Stimulated activated effector memory CD8-positive, alpha-beta T cell treated with anti-CD3 and anti-CD28 coated beads, Interleukin-12 subunit alpha, Interleukin-12 subunit beta, amount 100 ng/mL, for 72 hours (primary cell): ENCODE results near the gene KCNMB3.
"Not testable (repeated sequence)": the region's sequence is repeated elsewhere in the genome, so short reads cannot be mapped to it uniquely, and the experiment has no call there.

Experiments used
- ATAC-seq: fragments of 150-1000 bp; cut with Tn5 transposase; 2 replicates; pipeline ENCODE4 v1.10.0; 2021
- DNase-seq, 2 donors: peaks; one replicate each; pipeline ENCODE4 v3.0.0; 2021 to 2022; ENCODE audit warnings: low spot score in 2 of 2
- H3K27ac Mint-ChIP-seq: one replicate; pipeline ENCODE4 v1.8.0; 2022; ENCODE audit warnings: mild to moderate bottlenecking, mixed read lengths
- H3K36me3 Mint-ChIP-seq: one replicate; pipeline ENCODE4 v1.8.0; 2022; ENCODE audit warnings: mild to moderate bottlenecking, mixed read lengths
- H3K4me1 Mint-ChIP-seq: one replicate; pipeline ENCODE4 v1.8.0; 2022; ENCODE audit warnings: mixed read lengths
- H3K4me3 Mint-ChIP-seq: one replicate; pipeline ENCODE4 v1.8.0; 2022; ENCODE audit warnings: mild to moderate bottlenecking, mixed read lengths
- H3K9me3 Mint-ChIP-seq: one replicate; pipeline ENCODE4 v1.8.0; 2022; ENCODE audit warnings: mixed read lengths

The KCNMB3 gene, protein sequence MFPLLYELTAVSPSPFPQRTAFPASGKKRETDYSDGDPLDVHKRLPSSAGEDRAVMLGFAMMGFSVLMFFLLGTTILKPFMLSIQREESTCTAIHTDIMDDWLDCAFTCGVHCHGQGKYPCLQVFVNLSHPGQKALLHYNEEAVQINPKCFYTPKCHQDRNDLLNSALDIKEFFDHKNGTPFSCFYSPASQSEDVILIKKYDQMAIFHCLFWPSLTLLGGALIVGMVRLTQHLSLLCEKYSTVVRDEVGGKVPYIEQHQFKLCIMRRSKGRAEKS

DNA sequence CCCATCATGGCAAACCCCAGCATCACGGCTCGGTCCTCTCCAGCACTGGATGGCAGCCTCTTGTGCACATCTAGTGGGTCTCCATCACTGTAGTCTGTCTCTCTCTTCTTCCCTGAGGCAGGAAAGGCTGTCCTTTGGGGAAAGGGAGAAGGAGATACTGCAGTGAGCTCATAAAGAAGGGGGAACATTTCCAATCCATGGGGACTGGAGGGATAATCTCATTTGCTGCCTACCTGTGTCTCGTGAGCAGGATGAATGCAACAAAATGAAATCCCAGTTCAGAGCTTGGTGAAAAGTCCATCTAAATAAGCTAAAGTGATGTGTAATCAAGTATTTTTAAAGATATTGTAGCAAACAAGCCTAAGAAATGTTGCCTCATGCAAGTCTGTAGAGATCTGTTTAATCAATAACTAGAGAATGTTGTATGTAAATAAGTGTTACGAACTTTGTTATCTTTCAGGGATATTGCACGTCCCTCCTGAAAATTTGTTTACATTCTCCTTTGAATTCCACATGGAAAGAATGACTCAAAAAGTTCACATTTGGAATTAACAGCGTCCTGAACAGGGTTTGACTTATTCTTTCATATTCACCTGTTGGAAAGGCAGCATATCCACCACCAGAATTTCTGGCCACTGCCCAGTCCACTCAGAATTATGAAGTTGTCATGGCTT, at the start of gene KCNMB3:
Gene KCNMB3, minus strand, starts transcription at position 312 of the 674 bp plus-strand sequence. Its CDS starts 124 bp downstream, at position 188.
- DNase-seq (no peak), ATAC-seq (no peak)
- no peak within 1 kb of the TSS for H3K27ac Mint-ChIP-seq
- no peaks in the 10 kb centered on the region for H3K9me3 Mint-ChIP-seq
- no peaks in the 10 kb centered on the region for H3K4me1 Mint-ChIP-seq
- H3K36me3 Mint-ChIP-seq: peaks cover 6% of the 10 kb centered on the region
- no peak within 1 kb of the TSS for H3K4me3 Mint-ChIP-seq

DNA sequence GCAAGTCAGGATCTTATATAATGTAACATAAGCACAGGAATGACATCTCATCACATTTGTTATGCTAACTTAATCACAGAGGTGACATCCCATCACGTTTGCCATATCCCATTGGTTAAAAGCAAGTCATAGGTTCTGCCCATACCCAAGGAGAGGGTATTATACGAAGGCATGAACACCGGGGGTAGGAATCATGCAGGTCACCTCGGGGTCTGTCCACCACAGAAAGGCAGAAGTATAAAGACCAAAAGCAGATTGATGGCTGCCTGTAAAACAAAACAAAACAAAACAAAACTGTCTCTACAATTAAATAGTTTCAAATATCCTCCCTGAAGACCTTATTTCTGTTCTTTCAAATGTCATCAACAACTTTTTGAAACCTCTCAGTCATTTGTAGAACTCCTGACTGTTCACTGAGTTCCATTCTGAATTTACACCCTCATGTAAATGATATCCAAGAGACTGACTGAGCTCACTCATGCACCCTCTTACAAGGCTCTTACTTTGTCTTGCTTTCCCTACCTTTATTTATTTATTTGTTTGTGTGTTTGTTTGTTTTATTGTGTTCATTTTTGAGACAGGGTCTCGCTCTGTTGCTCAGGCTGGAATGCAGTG, 49.2 kb upstream of the KCNMB3 start:
- no peaks in the 10 kb centered on the region for H3K4me1 Mint-ChIP-seq
- peak; percentile 80 for ATAC-seq
- no peak overlapping the region for H3K4me3 Mint-ChIP-seq
- H3K36me3 Mint-ChIP-seq: no peaks in the 10 kb centered on the region
- H3K27ac Mint-ChIP-seq: no peak overlapping the region
- no peak for DNase-seq
- H3K9me3 Mint-ChIP-seq: no peaks in the 10 kb centered on the region

DNA sequence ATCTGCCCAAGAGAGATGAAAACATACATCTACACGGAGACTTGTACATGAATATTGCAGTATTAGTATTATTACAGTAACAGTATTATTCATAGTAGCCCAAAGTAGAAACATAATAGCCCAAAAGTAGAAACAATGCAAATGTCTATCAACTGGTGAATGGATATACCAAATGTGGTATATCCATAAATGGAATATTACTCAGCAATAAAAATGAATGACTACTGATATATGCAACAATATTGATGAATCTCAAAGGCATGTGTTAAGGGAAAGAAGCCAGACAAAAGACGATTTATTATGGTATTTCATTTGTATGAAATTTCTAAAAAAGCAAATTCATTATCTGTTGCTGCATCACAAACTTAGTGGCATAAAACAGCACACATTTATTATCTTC, 48.4 kb upstream of the KCNMB3 start:
- Mint-ChIP-seq H3K27ac (no peak overlapping the region), H3K9me3 (no peaks in the 10 kb centered on the region), H3K4me1 (no peaks in the 10 kb centered on the region), H3K4me3 (no peak overlapping the region), H3K36me3 (no peaks in the 10 kb centered on the region)
- ATAC-seq (no peak), DNase-seq (no peak)

DNA sequence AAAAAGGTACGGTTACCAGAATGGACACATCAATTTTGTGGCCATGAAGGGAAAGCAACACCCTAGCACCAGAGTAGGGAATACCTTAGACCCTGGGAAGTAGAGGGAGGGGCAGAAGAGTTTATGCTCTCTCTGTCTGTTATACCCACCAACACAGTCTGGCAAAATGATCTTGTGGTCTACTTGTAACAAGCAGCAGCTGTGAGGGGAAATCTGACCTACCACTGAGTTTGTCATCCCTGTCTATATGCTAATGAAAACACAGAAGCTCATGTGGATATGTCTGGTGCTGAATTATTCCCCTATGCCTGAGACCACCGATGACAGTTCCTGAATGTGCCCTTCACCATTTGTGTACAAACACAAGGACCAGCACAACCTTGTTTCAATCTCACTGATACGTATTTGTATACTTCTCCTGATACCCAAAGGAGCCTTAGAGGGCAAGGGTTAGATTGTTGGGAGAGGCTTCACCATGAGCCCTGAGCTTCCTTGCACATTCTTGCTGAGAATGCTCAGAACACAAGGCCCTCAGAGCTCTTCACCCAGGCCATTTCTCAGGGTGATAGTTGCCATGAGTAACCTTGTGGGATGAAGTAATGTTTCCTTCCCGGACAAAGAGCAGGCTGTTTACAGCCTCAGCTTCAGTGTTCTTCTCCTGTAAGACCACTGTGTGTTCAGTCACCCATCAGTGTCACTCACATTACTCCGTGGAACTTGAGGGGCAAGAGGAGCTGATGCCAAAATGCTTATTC, 47.2 kb upstream of the KCNMB3 start:
- Mint-ChIP-seq H3K4me3 (no peak overlapping the region), H3K36me3 (no peaks in the 10 kb centered on the region), H3K4me1 (no peaks in the 10 kb centered on the region), H3K27ac (no peak overlapping the region), H3K9me3 (no peaks in the 10 kb centered on the region)
- ATAC-seq (no peak), DNase-seq (no peak)

DNA sequence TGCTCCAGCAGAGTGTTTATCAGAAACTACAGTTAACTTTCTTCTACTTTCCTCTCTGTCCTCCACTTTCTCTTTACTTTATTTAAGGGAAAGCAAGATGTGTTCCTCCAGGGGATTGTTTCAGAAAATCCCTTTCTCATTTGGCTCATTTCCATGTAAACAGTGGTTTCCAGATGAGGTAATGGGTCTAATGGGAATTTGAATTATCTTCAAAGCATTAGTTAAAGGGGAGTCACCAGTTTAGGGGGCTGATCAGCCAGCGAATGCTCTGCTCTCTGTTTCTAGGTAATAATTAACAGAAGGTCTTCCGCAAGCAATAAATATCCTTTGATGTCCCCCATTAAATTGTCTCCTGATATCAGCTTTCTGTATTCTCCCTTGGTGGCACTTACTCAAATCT, 41.5 kb upstream of the KCNMB3 start:
- no peak for DNase-seq
- ATAC-seq: no peak
- H3K27ac Mint-ChIP-seq: no peak overlapping the region
- no peak overlapping the region for H3K4me3 Mint-ChIP-seq
- no peaks in the 10 kb centered on the region for H3K36me3 Mint-ChIP-seq
- no peaks in the 10 kb centered on the region for H3K9me3 Mint-ChIP-seq
- no peaks in the 10 kb centered on the region for H3K4me1 Mint-ChIP-seq

DNA sequence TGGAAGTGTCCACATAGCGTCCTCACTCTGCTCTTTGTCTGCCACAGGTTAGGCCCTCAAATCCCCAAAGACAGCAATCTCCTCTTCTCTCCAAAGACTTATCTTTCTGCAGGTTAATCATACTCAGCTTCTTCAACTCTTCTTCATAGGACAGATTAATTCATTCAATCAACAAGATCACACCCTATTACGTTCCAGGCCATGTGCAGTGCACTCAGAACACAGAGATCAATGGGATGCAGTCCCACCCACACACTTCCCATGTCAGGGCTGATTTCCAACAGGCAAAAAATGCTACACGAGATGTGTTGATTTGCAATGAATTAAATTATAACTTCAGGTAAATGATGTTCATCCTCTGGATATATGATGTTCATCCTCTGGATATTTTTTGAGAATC, 38.4 kb upstream of the KCNMB3 start:
- H3K36me3 Mint-ChIP-seq: no peaks in the 10 kb centered on the region
- DNase-seq (no peak), ATAC-seq (no peak)
- no peak overlapping the region for H3K4me3 Mint-ChIP-seq
- no peaks in the 10 kb centered on the region for H3K9me3 Mint-ChIP-seq
- no peaks in the 10 kb centered on the region for H3K4me1 Mint-ChIP-seq
- no peak overlapping the region for H3K27ac Mint-ChIP-seq

DNA sequence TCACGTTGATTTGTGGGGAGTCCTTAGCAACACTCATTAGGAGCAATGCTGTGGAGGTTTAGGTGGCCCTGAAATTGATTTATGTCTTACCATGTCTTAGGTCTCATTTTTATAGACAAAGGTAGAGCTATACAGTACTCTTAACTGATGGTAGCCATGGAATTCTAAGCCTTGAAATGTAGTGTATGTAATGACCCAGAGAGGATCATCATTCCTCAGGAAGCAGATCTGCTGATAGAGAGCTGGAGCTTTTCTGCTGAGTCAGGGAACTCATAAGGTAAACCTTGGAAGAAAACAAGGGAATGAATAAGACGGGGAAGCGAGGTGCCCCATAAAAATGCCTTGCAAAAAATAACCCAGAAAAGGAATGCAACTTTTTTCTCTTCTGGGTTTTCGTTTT, 37.9 kb upstream of the KCNMB3 start:
- H3K4me3 Mint-ChIP-seq: no peak overlapping the region
- no peaks in the 10 kb centered on the region for H3K9me3 Mint-ChIP-seq
- no peaks in the 10 kb centered on the region for H3K4me1 Mint-ChIP-seq
- no peak overlapping the region for H3K27ac Mint-ChIP-seq
- H3K36me3 Mint-ChIP-seq: no peaks in the 10 kb centered on the region
- no peak for ATAC-seq
- DNase-seq: no peak

DNA sequence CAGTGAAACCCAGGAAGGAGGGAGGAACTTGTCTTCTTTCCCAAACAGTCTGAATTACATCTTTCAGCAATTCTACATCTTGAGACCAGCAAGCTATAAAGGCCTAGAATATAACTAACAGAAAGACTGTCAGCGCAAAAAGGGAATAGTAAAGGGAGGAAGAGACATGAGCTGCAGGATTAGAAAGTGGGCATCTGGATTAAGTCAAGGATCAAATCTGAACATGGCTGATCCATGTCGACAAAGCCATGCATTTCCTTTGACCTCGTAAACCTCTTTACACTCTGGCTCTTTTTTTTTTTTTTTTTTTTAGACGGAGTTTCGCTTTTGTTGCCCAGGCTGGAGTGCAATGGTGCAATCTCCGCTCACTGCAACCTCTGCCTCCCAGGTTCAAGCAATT, 35.4 kb upstream of the KCNMB3 start:
- H3K27ac Mint-ChIP-seq: no peak overlapping the region
- DNase-seq: no peak
- no peak for ATAC-seq
- no peaks in the 10 kb centered on the region for H3K9me3 Mint-ChIP-seq
- no peaks in the 10 kb centered on the region for H3K36me3 Mint-ChIP-seq
- no peaks in the 10 kb centered on the region for H3K4me1 Mint-ChIP-seq
- no peak overlapping the region for H3K4me3 Mint-ChIP-seq

DNA sequence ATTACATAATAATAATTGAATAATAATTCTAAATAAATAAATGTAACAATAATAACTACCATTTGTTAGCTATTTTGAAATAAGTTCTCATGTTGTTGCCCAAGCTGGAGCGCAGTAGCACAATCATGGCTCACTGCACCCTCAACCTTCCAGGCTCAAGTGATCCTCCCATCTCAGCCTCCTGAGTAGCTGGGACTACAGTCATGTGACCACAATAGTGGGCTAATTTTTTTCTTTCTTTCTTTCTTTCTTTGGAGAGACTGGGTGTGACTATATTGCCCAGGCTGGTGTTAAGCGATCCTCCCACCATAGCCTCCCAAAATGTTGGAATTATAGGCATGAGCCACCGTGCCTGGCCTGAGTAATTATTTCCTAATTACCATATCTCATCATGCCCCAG, 30.9 kb upstream of the KCNMB3 start:
- Mint-ChIP-seq H3K36me3 (no peaks in the 10 kb centered on the region), H3K9me3 (no peaks in the 10 kb centered on the region), H3K27ac (no peak overlapping the region), H3K4me1 (no peaks in the 10 kb centered on the region), H3K4me3 (no peak overlapping the region)
- ATAC-seq (no peak), DNase-seq (no peak)

DNA sequence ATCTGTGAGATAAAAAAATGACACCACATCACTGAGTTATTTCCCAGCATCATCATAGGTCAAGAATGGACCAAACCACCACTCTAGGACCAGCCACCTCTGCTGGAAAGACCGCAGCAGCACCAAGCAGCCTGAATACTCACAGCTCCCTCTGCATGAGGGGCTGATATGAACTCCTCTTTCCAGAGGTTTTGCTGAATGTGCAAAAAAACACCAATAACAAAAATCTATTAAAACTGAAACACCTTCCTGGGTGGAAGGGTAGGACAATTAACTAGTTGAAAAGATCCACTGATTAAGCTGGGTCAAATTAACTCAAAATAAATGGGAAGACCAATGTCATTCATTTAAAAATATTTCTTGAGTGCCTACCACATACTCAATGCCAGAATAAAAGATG, 28.9 kb upstream of the KCNMB3 start:
- ATAC-seq: no peak
- no peak for DNase-seq
- Mint-ChIP-seq H3K36me3 (no peaks in the 10 kb centered on the region), H3K4me1 (no peaks in the 10 kb centered on the region), H3K27ac (no peak overlapping the region), H3K4me3 (no peak overlapping the region), H3K9me3 (no peaks in the 10 kb centered on the region)

DNA sequence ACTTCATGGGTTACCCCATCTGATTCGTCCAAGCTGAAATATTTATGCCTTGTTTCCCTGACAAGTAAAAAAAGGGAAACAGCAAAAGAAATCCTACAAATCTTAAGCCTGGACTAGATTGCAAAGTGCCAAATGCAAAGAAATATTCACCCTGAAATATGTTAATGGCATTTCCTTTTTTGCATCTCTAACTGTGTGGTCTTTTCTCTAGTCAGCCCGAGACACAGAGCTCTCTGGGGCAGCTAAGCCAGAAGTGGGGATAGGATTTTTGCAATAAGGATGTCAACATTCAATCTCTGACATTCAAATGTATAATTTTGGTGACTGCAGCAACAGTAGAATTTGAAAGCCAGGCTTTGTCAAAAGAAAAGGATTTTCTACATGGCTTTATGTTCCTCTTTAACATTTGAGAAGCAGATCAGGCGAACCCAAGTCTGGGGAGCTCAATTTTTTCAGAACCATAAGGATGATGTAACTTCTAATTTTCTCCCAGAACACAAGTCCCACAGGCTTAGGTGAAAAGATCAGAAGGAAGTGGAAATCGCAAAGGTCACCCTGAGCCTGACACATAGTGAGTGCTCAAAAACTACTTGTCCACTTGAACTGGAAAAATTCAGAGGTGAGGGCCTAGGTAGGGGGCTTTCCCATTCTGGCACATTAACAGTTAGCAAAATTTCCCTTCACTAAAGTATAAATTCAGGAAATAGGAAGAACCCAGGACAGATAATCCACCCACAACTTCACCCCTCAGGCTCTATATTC, 28.2 kb upstream of the KCNMB3 start:
- H3K4me1 Mint-ChIP-seq: no peaks in the 10 kb centered on the region
- DNase-seq: no peak
- ATAC-seq: no peak

DNA sequence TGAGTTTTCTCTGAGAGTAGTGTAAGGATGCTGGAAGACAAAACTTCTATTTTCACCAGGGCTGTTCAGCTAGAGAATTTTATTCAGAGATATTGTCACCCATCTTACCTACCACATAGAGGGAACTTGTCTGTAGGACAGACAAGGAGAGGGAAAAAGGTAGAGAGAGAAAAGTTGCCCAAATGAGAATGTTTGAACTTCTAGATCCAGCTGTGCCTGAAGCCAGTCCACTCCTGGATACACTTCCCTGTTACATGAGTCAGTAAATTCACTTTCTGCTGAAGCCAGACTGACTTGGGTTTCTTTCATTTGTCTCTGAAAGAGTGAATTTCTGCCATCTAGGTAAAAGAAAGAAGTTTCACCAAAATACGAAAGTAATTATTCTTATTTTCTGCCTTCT, 27.2 kb upstream of the KCNMB3 start:
- Mint-ChIP-seq H3K9me3 (no peaks in the 10 kb centered on the region), H3K27ac (no peak overlapping the region), H3K4me3 (no peak overlapping the region), H3K4me1 (no peaks in the 10 kb centered on the region), H3K36me3 (no peaks in the 10 kb centered on the region)
- DNase-seq: no peak
- no peak for ATAC-seq

More for the DNA sequence above, 28.2 kb upstream of the KCNMB3 start:
- H3K27ac Mint-ChIP-seq: no peak overlapping the region
- H3K4me3 Mint-ChIP-seq: no peak overlapping the region
- no peaks in the 10 kb centered on the region for H3K36me3 Mint-ChIP-seq
- H3K9me3 Mint-ChIP-seq: no peaks in the 10 kb centered on the region

DNA sequence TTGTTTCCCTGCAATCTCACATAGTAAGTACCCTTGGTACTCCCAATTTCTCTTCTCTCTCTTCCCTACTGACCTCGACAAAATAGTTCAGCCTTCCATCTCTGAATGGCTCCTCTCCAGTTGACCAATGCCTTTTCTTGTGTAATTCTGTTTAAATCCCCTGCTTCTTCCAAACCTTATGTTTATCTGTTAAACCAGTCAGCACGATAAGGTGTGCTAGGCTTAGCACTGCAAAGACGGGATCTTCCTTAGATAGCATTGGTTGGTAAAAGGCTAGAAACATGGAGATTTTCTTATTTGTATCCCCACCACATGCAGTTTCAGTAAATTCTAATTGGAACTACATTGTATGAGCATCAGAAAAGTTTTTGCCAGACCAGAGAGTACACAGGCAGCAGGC, 25.8 kb upstream of the KCNMB3 start:
- Mint-ChIP-seq H3K36me3 (no peaks in the 10 kb centered on the region), H3K9me3 (no peaks in the 10 kb centered on the region), H3K4me3 (no peak overlapping the region), H3K4me1 (no peaks in the 10 kb centered on the region), H3K27ac (no peak overlapping the region)
- DNase-seq (no peak), ATAC-seq (no peak)

DNA sequence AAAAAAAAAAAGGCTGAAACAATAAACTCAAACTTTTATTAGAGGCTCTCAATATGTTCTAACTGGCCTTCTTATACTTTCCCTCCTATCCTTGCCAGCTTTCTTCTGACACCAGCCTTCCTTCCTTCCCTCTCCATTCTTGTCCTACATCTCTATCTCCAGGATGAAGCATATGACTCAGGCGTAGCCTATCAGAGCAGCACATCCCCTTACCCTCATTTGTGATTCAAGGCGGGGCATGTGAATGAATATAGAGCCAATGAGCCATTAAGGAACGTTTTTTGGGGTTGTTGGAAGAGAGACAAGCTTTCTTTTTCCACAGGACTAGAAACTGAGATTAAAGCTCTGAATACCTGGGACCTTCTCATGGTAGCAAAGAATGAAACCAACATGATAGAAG, 25.1 kb upstream of the KCNMB3 start:
- DNase-seq (no peak), ATAC-seq (no peak)
- Mint-ChIP-seq H3K9me3 (no peaks in the 10 kb centered on the region), H3K36me3 (no peaks in the 10 kb centered on the region), H3K4me1 (no peaks in the 10 kb centered on the region), H3K4me3 (no peak overlapping the region), H3K27ac (no peak overlapping the region)

DNA sequence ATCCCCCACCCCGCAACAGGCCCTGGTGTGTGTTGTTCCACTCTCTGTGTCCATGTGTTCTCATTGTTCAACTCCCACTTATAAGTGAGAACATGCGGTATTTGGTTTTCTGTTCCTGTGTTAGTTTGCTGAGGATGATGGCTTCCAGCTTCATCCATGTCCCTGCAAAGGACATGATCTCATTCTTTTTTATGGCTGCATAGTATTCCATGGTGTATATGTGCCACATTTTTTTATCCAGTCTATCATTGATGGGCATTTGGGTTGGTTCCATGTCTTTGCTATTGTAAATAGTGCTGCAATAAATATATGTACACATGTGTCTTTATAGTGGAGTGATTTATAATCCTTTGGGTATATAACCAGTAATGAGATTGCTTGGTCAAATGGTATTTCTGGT, 23.5 kb upstream of the KCNMB3 start:
- not testable (repeated sequence) for H3K4me1 Mint-ChIP-seq, ATAC-seq, H3K36me3 Mint-ChIP-seq, H3K9me3 Mint-ChIP-seq, H3K4me3 Mint-ChIP-seq, H3K27ac Mint-ChIP-seq, DNase-seq
